ENCODE data around the gene MUC5AC. TPM values are rescaled to one million over a fixed set of nuclear protein-coding genes. Genes with fewer than 3 reads are reported as not detected.

The MUC5AC gene
- total and polyA plus RNA-seq, 2 experiments from 2014 or later = not detected

DNA sequence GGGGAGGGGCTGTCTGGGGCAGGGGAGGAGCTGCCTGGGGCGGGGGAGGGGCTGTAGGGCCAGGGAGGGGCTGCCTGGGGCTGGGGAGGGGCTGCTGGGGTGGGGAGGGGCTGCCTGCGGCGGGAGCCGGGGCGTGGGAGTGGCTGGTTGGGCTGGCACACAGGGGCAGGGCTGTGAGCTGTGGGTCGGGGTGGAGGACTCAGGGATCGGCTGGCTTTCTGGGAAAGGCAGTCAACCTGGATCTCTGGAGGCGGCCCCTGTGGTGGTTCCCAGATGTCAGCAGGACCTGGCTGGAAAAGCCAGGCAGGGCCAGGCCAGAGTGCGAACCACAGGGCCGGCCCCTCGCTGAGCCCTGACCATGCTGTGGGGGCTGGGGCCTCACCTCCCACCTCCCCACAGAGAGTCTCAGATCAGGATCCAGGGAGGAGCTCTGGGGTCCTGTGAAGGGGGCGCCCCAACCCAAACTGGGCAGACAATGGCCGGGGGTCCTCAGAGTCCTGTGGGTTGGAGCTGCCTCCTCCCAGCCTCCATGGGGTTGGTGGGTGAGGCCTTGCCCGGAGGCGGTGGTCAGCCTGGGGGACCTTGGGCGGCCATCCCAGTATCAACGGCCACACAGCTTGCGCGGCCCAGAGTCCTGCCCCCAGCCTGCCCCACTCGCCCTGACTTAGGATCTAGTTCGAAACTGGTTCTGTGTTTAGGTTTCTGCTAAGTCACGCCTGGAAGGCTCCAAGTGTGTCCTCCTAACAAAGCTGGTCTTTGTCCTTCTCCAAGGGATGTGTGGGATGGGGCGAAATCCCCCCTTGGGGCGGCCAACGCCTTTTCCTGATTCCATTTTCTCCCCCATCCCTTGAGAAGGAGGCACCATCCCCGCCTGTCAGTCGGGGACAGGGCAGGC is 67.0 kb downstream of the MUC5AC start:
- no peaks in the 10 kb centered on the region for H4K20me1 ChIP-seq (ENCODE audit: insufficient read depth)
- H3K27me3 ChIP-seq (replicated peaks; ENCODE audit: insufficient read depth) = peaks cover 11% of the 10 kb centered on the region; the same call in 1 of the 2 replicates
- TF ChIP-seq EZH2 (IDR thresholded peaks at IDR 0.05; ENCODE audit: insufficient read depth, poor library complexity, severe bottlenecking) = no peak
- TF ChIP-seq EZH2phosphoT487 (IDR thresholded peaks at IDR 0.05; ENCODE audit: insufficient read depth, low read depth) = no peak
- no peaks in the 10 kb centered on the region for H3K4me1 ChIP-seq (ENCODE audit: insufficient read depth)
- H3K4me3 ChIP-seq = no peak overlapping the region
- H3K9me3 ChIP-seq (ENCODE audit: low read depth) = no peaks in the 10 kb centered on the region
- H3K9me2 ChIP-seq (ENCODE audit: insufficient read depth) = no peaks in the 10 kb centered on the region
- H3K79me2 ChIP-seq (ENCODE audit: insufficient read depth) = no peaks in the 10 kb centered on the region
- H3K4me2 ChIP-seq (ENCODE audit: unreplicated experiment) = no peak overlapping the region
- WGBS, 2 experiments (ENCODE audit: low coverage in 1 of 2, low lambda C conversion rate in 2 of 2, missing lambda C conversion rate in 2 of 2) = 42 to 72% methylated on average over 17 to 27 of the region's 27 CpGs
- no peak overlapping the region for H2AFZ ChIP-seq
- H3F3A ChIP-seq (ENCODE audit: insufficient read depth) = no peaks in the 10 kb centered on the region
- H3K27ac ChIP-seq = no peak overlapping the region
- DNase-seq = no peak
- in situ Hi-C loops (cut with MboI) = no loop called here
- H3K9ac ChIP-seq = no peak overlapping the region
- no peaks in the 10 kb centered on the region for H3K36me3 ChIP-seq (ENCODE audit: low read depth)

DNA sequence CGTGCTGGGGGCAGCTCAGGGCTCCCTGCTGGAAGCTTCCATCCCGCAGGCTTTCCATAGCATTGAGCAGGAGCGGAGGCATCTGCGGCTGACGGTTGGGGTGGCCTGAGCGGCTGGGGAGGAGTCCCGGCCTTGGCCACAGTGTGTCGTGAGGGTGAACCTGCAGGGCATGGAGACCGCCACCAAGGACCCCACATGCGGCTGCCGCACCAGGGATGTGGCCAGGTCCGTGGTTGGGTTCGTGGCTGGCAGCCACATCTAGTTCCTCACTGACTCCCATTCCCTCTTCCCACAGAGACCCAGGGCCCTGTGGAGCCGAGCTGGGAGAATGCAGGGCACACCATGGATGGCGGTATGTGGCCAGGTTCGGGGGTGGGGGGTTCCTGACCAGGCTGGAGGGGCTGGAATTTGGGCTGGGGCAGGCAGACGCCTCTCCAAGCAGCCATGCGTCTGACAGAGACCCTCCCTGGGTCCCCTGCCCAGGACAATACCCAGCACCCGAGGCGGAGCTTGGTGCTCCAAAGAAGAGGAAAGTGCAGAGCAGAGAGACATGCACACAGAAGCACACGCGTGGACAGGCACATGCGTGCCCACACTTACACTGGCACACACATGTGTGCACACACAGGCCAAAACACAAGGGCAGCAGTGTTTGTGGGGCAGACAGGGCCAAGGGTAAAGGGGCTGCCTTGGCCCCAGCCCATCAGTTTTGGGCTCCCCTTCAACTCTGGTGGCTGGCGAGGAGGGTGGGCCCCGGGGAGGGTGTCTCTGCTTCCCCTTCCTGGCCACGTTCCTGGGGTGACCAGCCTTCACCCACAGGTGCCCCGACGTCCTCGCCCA is 67.9 kb downstream of the MUC5AC start:
- H3K9me2 ChIP-seq (ENCODE audit: insufficient read depth) = no peaks in the 10 kb centered on the region
- in situ Hi-C loops (cut with MboI) = no loop called here
- H3K4me2 ChIP-seq (ENCODE audit: unreplicated experiment) = no peak overlapping the region
- TF ChIP-seq EZH2phosphoT487 (IDR thresholded peaks at IDR 0.05; ENCODE audit: insufficient read depth, low read depth) (no peak), EZH2 (IDR thresholded peaks at IDR 0.05; ENCODE audit: insufficient read depth, poor library complexity, severe bottlenecking) (no peak)
- H3K27ac ChIP-seq = no peak overlapping the region
- no peaks in the 10 kb centered on the region for H4K20me1 ChIP-seq (ENCODE audit: insufficient read depth)
- no peaks in the 10 kb centered on the region for H3K36me3 ChIP-seq (ENCODE audit: low read depth)
- H3K9ac ChIP-seq = no peak overlapping the region
- H3K79me2 ChIP-seq (ENCODE audit: insufficient read depth) = no peaks in the 10 kb centered on the region
- no peaks in the 10 kb centered on the region for H3K9me3 ChIP-seq (ENCODE audit: low read depth)
- H3K4me3 ChIP-seq = no peak overlapping the region
- H3K4me1 ChIP-seq (ENCODE audit: insufficient read depth) = no peaks in the 10 kb centered on the region
- DNase-seq = no peak
- H3F3A ChIP-seq (ENCODE audit: insufficient read depth) = no peaks in the 10 kb centered on the region
- WGBS, 2 experiments (ENCODE audit: low coverage in 1 of 2, low lambda C conversion rate in 2 of 2, missing lambda C conversion rate in 2 of 2) = 57 to 68% methylated on average over 27 to 29 of the region's 29 CpGs
- peaks cover 11% of the 10 kb centered on the region; the same call in 1 of the 2 replicates for H3K27me3 ChIP-seq (replicated peaks; ENCODE audit: insufficient read depth)
- H2AFZ ChIP-seq = no peak overlapping the region

DNA sequence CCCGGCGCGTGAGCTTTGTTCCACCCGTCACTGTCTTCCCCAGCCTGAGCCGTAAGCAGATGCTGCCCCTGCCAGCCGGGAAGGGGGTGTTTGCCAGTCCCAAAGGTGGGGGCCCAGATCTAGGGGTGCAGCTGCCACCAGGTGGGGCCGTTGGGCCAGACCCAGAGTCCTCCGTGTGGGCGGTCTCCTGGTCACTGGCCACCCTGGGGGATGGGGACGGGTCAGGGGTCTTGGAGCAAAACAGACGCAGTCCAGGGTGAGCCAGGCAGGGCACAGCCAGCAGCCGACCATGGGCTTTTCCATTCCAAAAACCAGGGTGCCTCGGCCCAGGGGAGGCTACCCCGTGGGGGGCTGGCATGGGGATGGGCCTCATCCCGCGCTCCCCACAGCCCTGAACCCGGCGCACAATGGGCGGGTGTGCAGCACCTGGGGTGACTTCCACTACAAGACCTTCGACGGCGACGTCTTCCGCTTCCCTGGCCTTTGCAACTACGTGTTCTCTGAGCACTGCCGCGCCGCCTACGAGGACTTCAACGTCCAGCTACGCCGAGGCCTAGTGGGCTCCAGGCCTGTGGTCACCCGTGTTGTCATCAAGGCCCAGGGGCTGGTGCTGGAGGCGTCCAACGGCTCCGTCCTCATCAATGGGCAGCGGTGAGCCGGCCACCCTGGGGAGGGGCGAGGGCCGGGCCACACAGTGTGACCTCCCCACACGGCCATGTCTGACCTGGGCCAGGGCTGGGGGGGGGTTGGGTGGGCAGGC is 68.7 kb downstream of the MUC5AC start:
- Histone ChIP-seq H3K4me2 (ENCODE audit: unreplicated experiment) (no peak overlapping the region), H4K20me1 (ENCODE audit: insufficient read depth) (no peaks in the 10 kb centered on the region), H3K79me2 (ENCODE audit: insufficient read depth) (no peaks in the 10 kb centered on the region), H3K9me2 (ENCODE audit: insufficient read depth) (no peaks in the 10 kb centered on the region), H2AFZ (no peak overlapping the region), H3K4me1 (ENCODE audit: insufficient read depth) (no peaks in the 10 kb centered on the region), H3K36me3 (ENCODE audit: low read depth) (no peaks in the 10 kb centered on the region), H3K27me3 (replicated peaks; ENCODE audit: insufficient read depth) (peaks cover 8% of the 10 kb centered on the region; the same call in 1 of the 2 replicates), H3K4me3 (no peak overlapping the region), H3K27ac (no peak overlapping the region), H3K9ac (no peak overlapping the region), H3F3A (ENCODE audit: insufficient read depth) (no peaks in the 10 kb centered on the region), H3K9me3 (ENCODE audit: low read depth) (no peaks in the 10 kb centered on the region)
- TF ChIP-seq EZH2 (IDR thresholded peaks at IDR 0.05; ENCODE audit: insufficient read depth, poor library complexity, severe bottlenecking) (no peak), EZH2phosphoT487 (IDR thresholded peaks at IDR 0.05; ENCODE audit: insufficient read depth, low read depth) (no peak)
- in situ Hi-C loops (cut with MboI) = no loop called here
- DNase-seq = no peak
- 64 to 65% methylated on average over 41 of the region's 41 CpGs for WGBS, 2 experiments (ENCODE audit: low coverage in 1 of 2, low lambda C conversion rate in 2 of 2, missing lambda C conversion rate in 2 of 2)

Data from GM23248 (cell line).